HCT116 (cell line): ENCODE results near the gene SKAP1. TPM values are rescaled to one million over a fixed set of nuclear protein-coding genes. Genes with fewer than 3 reads are reported as not detected.

Experiments used
- ATAC-seq: fragments of 200-7000 bp; cut with Tn5 transposase; 2 replicates; pipeline ENCODE4 v1.9.1; 2020; ENCODE audit warnings: mild to moderate bottlenecking, moderate library complexity
- BruUV-seq: library from RNA; stranded (reverse); fragments of 400-500 nt; replicated peaks from 2 replicates; lab custom pipeline; 2021; lab: Mats Ljungman, UMichigan
- CTCF ChIA-PET: fragments of 300-600 bp; sonication (Branson Sonifier 250); formaldehyde crosslinking; loops from one replicate; lab custom pipeline; 2021; ENCODE audit warnings: antibody characterized with exemption; lab: Charles Lee
- POLR2A ChIA-PET: fragments of 300-600, 350-600 bp; sonication (Branson Sonifier 250); formaldehyde crosslinking; loops from one replicate; lab custom pipeline; 2021; ENCODE audit warnings: antibody characterized with exemption; lab: Charles Lee
- RAD21 ChIA-PET, 2 experiments: fragments of 300-600 bp; sonication (Branson Sonifier 250); formaldehyde crosslinking; loops; one replicate each; lab custom pipeline; 2023; ENCODE audit warnings: low total read pairs in 2 of 2; ENCODE audit not compliant: uncharacterized antibody in 2 of 2, unreplicated experiment in 2 of 2, low non-redundant PET in 1 of 2; lab: Charles Lee
- DNase-seq: peaks from one replicate; pipeline ENCODE4 v3.0.0-alpha.2; 2010; ENCODE audit warnings: low read depth, low spot score
- H2AFZ ChIP-seq: fragments of 200-600 bp; shearing (Covaris generic), sonication (generic); 2 replicates; pipeline ENCODE4 v1.6.1; 2017; ENCODE audit warnings: low read depth, mixed run types, mixed read lengths, antibody characterized with exemption, low read length; ENCODE audit not compliant: poor library complexity, severe bottlenecking
- H3K27ac ChIP-seq: 2 replicates; pipeline ENCODE4 v1.5.1; 2012; ENCODE audit warnings: low read depth, low read length
- H3K27me3 ChIP-seq: fragments of 200-600 bp; sonication (generic); 2 replicates; pipeline ENCODE4 v1.6.1; 2016; ENCODE audit warnings: mixed run types, low read length, mixed read lengths; ENCODE audit not compliant: insufficient read depth
- H3K36me3 ChIP-seq, 2 experiments: fragments of 200-500 bp in 1 of 2; fragments of 200-600 bp in 1 of 2; sonication (Bioruptor generic) in 1 of 2; sonication (generic) in 1 of 2; 2 replicates each; pipeline versions ENCODE4 v1.5.1 to v1.6.1; 2014 to 2016; ENCODE audit warnings: low read length in 2 of 2, inconsistent platforms in 1 of 2, mixed read lengths in 1 of 2, mixed run types in 1 of 2; ENCODE audit not compliant: insufficient read depth in 2 of 2, control insufficient read depth in 1 of 2
- H3K4me1 ChIP-seq, 2 experiments: fragments of 200-600 bp in 1 of 2; sonication (generic) in 1 of 2; 2 replicates each; pipeline versions ENCODE4 v1.5.1 to v1.6.1; 2012 to 2017; ENCODE audit warnings: low read length in 2 of 2, inconsistent platforms in 1 of 2, mild to moderate bottlenecking in 1 of 2, mixed read lengths in 1 of 2, mixed run types in 1 of 2, moderate library complexity in 1 of 2; ENCODE audit not compliant: insufficient read depth in 2 of 2, control insufficient read depth in 1 of 2
- H3K4me2 ChIP-seq: fragments of 200-600 bp; sonication (generic); 2 replicates; pipeline ENCODE4 v1.6.1; 2017; ENCODE audit warnings: mixed run types, low read length, mixed read lengths
- H3K4me3 ChIP-seq, 2 experiments: fragments of 200-600 bp in 1 of 2; sonication (generic) in 1 of 2; replicated peaks in 1 of 2; 2 replicates each; pipeline ENCODE4 v1.5.1; 2011 to 2016; ENCODE audit warnings: low read length in 2 of 2, control low read depth in 1 of 2, low read depth in 1 of 2, mild to moderate bottlenecking in 1 of 2, mixed read lengths in 1 of 2, mixed run types in 1 of 2
- H3K79me2 ChIP-seq: fragments of 200-600 bp; sonication (generic); 2 replicates; pipeline ENCODE4 v1.6.1; 2017; ENCODE audit warnings: mild to moderate bottlenecking, mixed run types, low read length, moderate library complexity, mixed read lengths; ENCODE audit not compliant: insufficient read depth
- H3K9ac ChIP-seq: fragments of 200-600 bp; sonication (generic); 2 replicates; pipeline ENCODE4 v1.6.1; 2016; ENCODE audit warnings: low read length, mixed read lengths
- H3K9me2 ChIP-seq: fragments of 200-600 bp; sonication (generic), shearing (Covaris generic); 2 replicates; pipeline ENCODE4 v1.6.1; 2017; ENCODE audit warnings: mixed run types, mild to moderate bottlenecking, moderate library complexity; ENCODE audit not compliant: insufficient read depth
- H3K9me3 ChIP-seq, 2 experiments: fragments of 200-500 bp in 1 of 2; fragments of 200-600 bp in 1 of 2; sonication (Bioruptor generic) in 1 of 2; sonication (generic) in 1 of 2; 2 replicates each; pipeline ENCODE4 v1.6.1; 2014 to 2017; ENCODE audit warnings: low read length in 2 of 2, mixed read lengths in 2 of 2, inconsistent platforms in 1 of 2, low read depth in 1 of 2, mild to moderate bottlenecking in 1 of 2, mixed run types in 1 of 2, moderate library complexity in 1 of 2; ENCODE audit not compliant: control insufficient read depth in 1 of 2, insufficient read depth in 1 of 2
- H4K20me1 ChIP-seq: fragments of 200-600 bp; sonication (generic), shearing (Covaris generic); 2 replicates; pipeline ENCODE4 v1.6.1; 2017; ENCODE audit warnings: mixed run types, mild to moderate bottlenecking, moderate library complexity; ENCODE audit not compliant: insufficient read depth
- CBX3 ChIP-seq: IDR thresholded peaks from 2 replicates; pipeline ENCODE4 v1.6.1; 2012; ENCODE audit warnings: low read depth
- CEBPB ChIP-seq: IDR thresholded peaks from 2 replicates; pipeline ENCODE4 v1.6.1; 2012; ENCODE audit warnings: low read depth
- CTCF ChIP-seq, 3 experiments: fragments of 200-600 bp in 1 of 3; sonication (generic) in 1 of 3; IDR thresholded peaks in 2 of 3; conservative IDR thresholded peaks in 1 of 3; 2 replicates each; pipeline ENCODE4 v1.5.1; 2012 to 2017; ENCODE audit warnings: low read depth in 2 of 3, low read length in 2 of 3, antibody characterized with exemption in 1 of 3, borderline replicate concordance in 1 of 3, control low read depth in 1 of 3, mild to moderate bottlenecking in 1 of 3, mixed read lengths in 1 of 3, mixed run types in 1 of 3, moderate library complexity in 1 of 3; ENCODE audit not compliant: insufficient read depth in 1 of 3
- ELF1 ChIP-seq: IDR thresholded peaks from 2 replicates; pipeline ENCODE4 v1.6.1; 2012; ENCODE audit warnings: low read depth, borderline replicate concordance
- EZH2 ChIP-seq: fragments of 200-600 bp; sonication (generic); IDR thresholded peaks from 2 replicates; pipeline ENCODE4 v1.6.1; 2017; ENCODE audit warnings: antibody characterized with exemption, mixed run types
- EZH2phosphoT487 ChIP-seq: fragments of 200-600 bp; IDR thresholded peaks from 2 replicates; pipeline ENCODE4 v1.6.1; 2018; ENCODE audit warnings: antibody characterized with exemption, borderline replicate concordance
- FOSL1 ChIP-seq: IDR thresholded peaks from 2 replicates; pipeline ENCODE4 v1.6.1; 2012; ENCODE audit warnings: low read depth
- JUND ChIP-seq: IDR thresholded peaks from 2 replicates; pipeline ENCODE4 v1.6.1; 2012
- MAX ChIP-seq: IDR thresholded peaks from 2 replicates; pipeline ENCODE4 v1.6.1; 2012
- POLR2A ChIP-seq: IDR thresholded peaks from 2 replicates; pipeline ENCODE4 v1.7.0; 2011; ENCODE audit warnings: borderline replicate concordance; ENCODE audit not compliant: insufficient read depth, insufficient read length; ENCODE audit errors: extremely low read depth
- POLR2AphosphoS5 ChIP-seq: IDR thresholded peaks from 2 replicates; pipeline ENCODE4 v1.6.1; 2011; ENCODE audit warnings: mild to moderate bottlenecking, low read depth, low read length, moderate library complexity
- RAD21 ChIP-seq: IDR thresholded peaks from 2 replicates; pipeline ENCODE4 v1.6.1; 2012; ENCODE audit warnings: low read depth, mild to moderate bottlenecking
- SIN3A ChIP-seq: IDR thresholded peaks from 2 replicates; pipeline ENCODE4 v1.6.1; 2012; ENCODE audit warnings: low read depth
- SRF ChIP-seq: IDR thresholded peaks from 2 replicates; pipeline ENCODE4 v1.6.1; 2012; ENCODE audit warnings: low read depth
- YY1 ChIP-seq: IDR thresholded peaks from 2 replicates; pipeline ENCODE4 v1.6.1; 2011; ENCODE audit warnings: low read length, low read depth, moderate library complexity, mild to moderate bottlenecking; ENCODE audit not compliant: insufficient replicate concordance; ENCODE audit errors: extremely low read depth
- ZBTB33 ChIP-seq: IDR thresholded peaks from 2 replicates; pipeline ENCODE4 v1.6.1; 2011; ENCODE audit warnings: mild to moderate bottlenecking, low read length, moderate library complexity; ENCODE audit not compliant: insufficient replicate concordance; ENCODE audit errors: extremely low read depth
- ZFX ChIP-seq: fragments of 450-650 bp; IDR thresholded peaks from 2 replicates; pipeline ENCODE4 v1.6.1; 2017
- intact Hi-C: fragments of 100-400 bp; cut with micrococcal nuclease; formaldehyde crosslinking; loops from 2 replicates; pipeline ENCODE4 v1.10.0; 2022
- total RNA-seq: library from RNA; stranded (reverse); gene quantifications from one replicate; pipeline ENCODE4 v1.2.1, GENCODE V29; 2021; ENCODE audit not compliant: unreplicated experiment

Gene SKAP1
- total RNA-seq, 1 experiment from 2014 or later, result 12.4 TPM

GRCh38 chr17:48455791-48456190 lies 25.8 kb upstream of the SKAP1 start:
- Histone ChIP-seq H3K4me3 (no peak overlapping the region), H4K20me1 (no peaks in the 10 kb centered on the region), H3K9ac (no peak overlapping the region), H3K9me3 (no peaks in the 10 kb centered on the region), H2AFZ (peak overlapping the region; percentile 93), H3K27ac (no peak overlapping the region), H3K36me3 (no peaks in the 10 kb centered on the region), H3K9me2 (no peaks in the 10 kb centered on the region), H3K27me3 (no peaks in the 10 kb centered on the region), H3K79me2 (no peaks in the 10 kb centered on the region), H3K4me1 (peaks cover 10 to 20% of the 10 kb centered on the region in 2 experiments), H3K4me2 (no peak overlapping the region)
- no peak for TF ChIP-seq ZFX
- no peak for TF ChIP-seq FOSL1
- TF ChIP-seq MAX, result no peak
- TF ChIP-seq CEBPB, result no peak
- no peak for TF ChIP-seq EZH2phosphoT487
- no peak for TF ChIP-seq POLR2AphosphoS5
- TF ChIP-seq CTCF (IDR thresholded peaks at IDR 0.05 in 2 of 3, conservative IDR thresholded peaks at IDR 0.05 in 1 of 3; ENCODE audit: borderline replicate concordance in 1 of 3, insufficient read depth in 1 of 3, low read depth in 2 of 3, low read length in 2 of 3), result no peak
- no peak for TF ChIP-seq EZH2
- no TSS peak for BruUV-seq
- ATAC-seq, result no peak
- intact Hi-C loops, result no loop called here
- RAD21 ChIA-PET, result no interaction called here
- CTCF ChIA-PET, result interaction anchor here (1.0 to 2.3 kb wide), 4 partner anchors 9 to 45 kb away, joined by 3 to 13 read pairs (median 10); no protein-coding TSS in a partner anchor
- POLR2A ChIA-PET, result interaction anchor here (1.1 kb wide), 1 partner anchor 17 kb away, joined by 3 read pairs; no protein-coding TSS in a partner anchor
- no peak for DNase-seq

DNA sequence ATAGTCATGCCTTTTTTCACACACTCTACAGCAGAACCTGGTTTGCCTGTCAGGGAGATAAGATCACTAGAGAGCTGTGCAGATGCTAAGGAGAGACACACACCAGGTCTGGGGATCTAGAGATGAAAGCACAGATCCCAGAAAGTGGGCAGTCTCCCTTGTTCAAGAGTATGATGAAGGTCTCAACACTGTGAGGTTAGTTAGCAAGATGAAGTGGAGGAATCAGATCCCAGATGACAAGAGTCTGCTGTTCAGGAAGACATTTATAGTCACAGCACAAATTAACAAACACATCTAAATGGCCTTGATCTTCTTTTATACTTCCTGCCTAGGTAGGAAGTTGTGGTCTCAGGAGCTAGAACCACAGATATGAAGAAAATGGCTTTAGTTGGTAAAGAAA lies 23.4 kb upstream of the SKAP1 start:
- ATAC-seq, result no peak
- H2AFZ ChIP-seq, result no peak overlapping the region
- TF ChIP-seq FOSL1, result no peak
- TF ChIP-seq CBX3, result no peak
- TF ChIP-seq SIN3A, result no peak
- TF ChIP-seq RAD21, result no peak
- TF ChIP-seq EZH2phosphoT487, result no peak
- TF ChIP-seq YY1, result no peak
- no peak for TF ChIP-seq MAX
- TF ChIP-seq POLR2A, result no peak
- no peak for TF ChIP-seq SRF
- no peak for TF ChIP-seq ELF1
- TF ChIP-seq JUND, result no peak
- TF ChIP-seq CEBPB, result no peak
- TF ChIP-seq ZBTB33, result no peak
- no peak for TF ChIP-seq ZFX

More for the DNA sequence above, 23.4 kb upstream of the SKAP1 start:
- Histone ChIP-seq H3K4me2 (no peak overlapping the region), H3K9me2 (no peaks in the 10 kb centered on the region), H3K79me2 (no peaks in the 10 kb centered on the region), H3K9ac (no peak overlapping the region), H3K9me3 (no peaks in the 10 kb centered on the region), H3K4me3 (no peak overlapping the region), H3K36me3 (no peaks in the 10 kb centered on the region), H3K27me3 (no peaks in the 10 kb centered on the region), H3K4me1 (peaks cover 10 to 20% of the 10 kb centered on the region in 2 experiments), H4K20me1 (no peaks in the 10 kb centered on the region), H3K27ac (no peak overlapping the region)
- BruUV-seq, result no TSS peak
- ChIA-PET POLR2A (no interaction called here), CTCF (interaction anchor here (1.2 kb wide), 1 partner anchor 238 kb away, joined by 3 read pairs; no protein-coding TSS in a partner anchor), RAD21 (no interaction called here)
- no peak for DNase-seq
- intact Hi-C loops, result no loop called here
